Effector CD8-positive, alpha-beta T cell (primary cell): ENCODE measurements around the gene SLC25A24.
"Not testable (repeated sequence)": the region's sequence is repeated elsewhere in the genome, so short reads cannot be mapped to it uniquely, and the experiment has no call there.

Experiments
- DNase-seq: peaks from one replicate; lab custom pipeline; 2025; lab: John Stamatoyannopoulos, UW

SLC25A24 gene

GRCh38 chr1:108194051-108194450, 6.1 kb downstream of the SLC25A24 start:
- no peak for DNase-seq

DNA sequence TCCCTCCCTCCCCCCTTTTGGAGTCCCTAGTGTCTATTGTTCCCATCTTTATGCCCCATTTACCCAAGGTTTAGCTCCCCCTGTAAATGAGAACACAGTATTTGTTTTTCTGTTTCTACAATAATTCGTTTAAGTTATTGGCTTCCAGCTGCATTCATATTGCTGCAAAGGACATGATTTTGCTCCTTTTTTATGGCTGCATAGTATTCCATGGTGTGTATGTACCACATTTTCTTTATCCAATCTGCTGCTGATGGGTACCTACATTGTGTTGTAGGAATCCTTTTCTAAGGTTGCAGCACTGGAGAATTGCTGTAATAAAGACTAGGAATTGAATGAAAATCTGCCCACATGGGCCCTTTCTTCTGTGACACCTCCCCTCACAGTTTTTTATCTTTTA, 6.8 kb downstream of the SLC25A24 start:
- DNase-seq: no peak

DNA sequence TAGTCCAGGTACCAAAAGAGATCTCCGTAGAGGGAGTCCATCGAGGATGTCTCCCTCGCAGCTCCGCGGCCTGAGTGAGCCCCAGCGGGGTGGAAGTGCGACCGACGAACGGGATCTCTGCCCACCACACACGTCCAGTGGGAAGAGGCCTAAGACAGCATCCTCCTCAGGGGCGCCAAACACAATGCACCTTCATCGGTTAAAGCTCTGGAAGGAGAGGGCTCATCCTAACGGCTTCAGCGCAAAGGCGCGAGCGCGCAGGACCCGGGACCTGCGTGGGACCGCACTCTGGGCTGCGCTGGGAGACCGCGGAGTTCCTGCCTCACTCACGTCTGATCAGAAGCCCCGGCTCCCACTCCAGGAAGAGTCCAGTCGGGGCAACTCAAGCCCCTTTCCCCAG, 7.6 kb downstream of the SLC25A24 start:
- DNase-seq: no peak

GRCh38 chr1:108190686-108191416, 9.3 kb downstream of the SLC25A24 start:
- DNase-seq: no peak

GRCh38 chr1:108190001-108190634, 10.0 kb downstream of the SLC25A24 start:
- no peak for DNase-seq

GRCh38 chr1:108188801-108189200, 11.3 kb downstream of the SLC25A24 start:
- no peak for DNase-seq

- DNase-seq: no peak
Measured at GRCh38 chr1:108182959-108183700, 17.0 kb downstream of the SLC25A24 start.

GRCh38 chr1:108179018-108179417, 21.1 kb downstream of the SLC25A24 start:
- no peak for DNase-seq

GRCh38 chr1:108162409-108162808, 37.7 kb downstream of the SLC25A24 start:
- not testable (repeated sequence) for DNase-seq

GRCh38 chr1:108159951-108160350, 40.2 kb downstream of the SLC25A24 start:
- not testable (repeated sequence) for DNase-seq

- DNase-seq: no peak
Measured at GRCh38 chr1:108158893-108159453, 41.2 kb downstream of the SLC25A24 start.

GRCh38 chr1:108154314-108154713, 45.8 kb downstream of the SLC25A24 start:
- no peak for DNase-seq

- DNase-seq: no peak
Measured at GRCh38 chr1:108152782-108153222, 47.3 kb downstream of the SLC25A24 start.

GRCh38 chr1:108151548-108151947, 48.6 kb downstream of the SLC25A24 start:
- no peak for DNase-seq

DNA sequence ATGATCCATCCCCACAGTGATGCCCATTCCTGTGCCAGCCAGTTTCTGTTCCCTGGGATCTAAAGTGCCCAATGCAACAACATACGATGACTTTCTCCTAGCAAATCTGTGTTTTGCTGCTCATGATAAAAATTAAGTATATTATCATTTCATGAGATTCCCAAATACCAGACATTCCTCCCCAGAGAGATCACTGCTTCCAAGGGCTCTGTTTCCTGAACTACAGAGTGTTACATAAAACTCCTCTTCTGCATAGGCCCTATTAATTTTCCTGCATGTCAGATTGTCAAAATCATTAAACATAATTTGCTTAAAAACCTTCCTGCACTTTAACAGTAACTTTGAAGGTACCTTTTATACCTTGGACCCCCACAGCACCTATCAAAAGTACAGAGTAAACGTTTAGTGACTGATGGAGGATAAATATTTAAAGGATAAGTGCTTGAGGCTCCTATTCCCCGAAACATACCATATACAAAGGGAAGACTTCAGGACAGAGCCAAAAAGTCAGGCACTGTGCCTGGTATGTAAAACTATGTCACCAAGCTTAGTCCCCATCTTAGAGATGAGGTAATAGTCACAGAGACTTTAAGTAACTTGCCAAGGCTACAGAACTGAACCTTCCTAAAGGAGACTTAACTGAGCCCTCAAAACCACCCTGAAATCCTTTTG, 50.2 kb downstream of the SLC25A24 start:
- DNase-seq: no peak

DNA sequence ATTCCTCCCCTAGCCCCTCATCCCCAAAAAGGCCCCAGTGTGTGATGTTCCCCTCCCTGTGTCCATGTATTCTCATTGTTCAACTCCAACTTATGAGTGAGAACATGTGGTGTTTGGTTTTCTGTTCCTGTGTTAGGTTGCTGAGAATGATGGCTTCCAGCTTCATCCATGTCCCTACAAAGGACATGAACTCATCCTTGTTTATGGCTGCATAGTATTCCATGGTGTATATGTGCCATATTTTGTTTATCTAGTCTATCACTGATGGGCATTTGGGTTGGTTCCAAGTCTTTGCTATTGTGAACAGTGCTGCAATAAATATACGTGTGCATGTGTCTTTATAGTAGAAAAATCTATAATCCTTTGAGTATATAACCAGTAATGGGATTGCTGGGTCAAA, 55.6 kb downstream of the SLC25A24 start:
- DNase-seq: not testable (repeated sequence)

GRCh38 chr1:108142773-108143394, 57.3 kb downstream of the SLC25A24 start:
- DNase-seq: no peak

DNA sequence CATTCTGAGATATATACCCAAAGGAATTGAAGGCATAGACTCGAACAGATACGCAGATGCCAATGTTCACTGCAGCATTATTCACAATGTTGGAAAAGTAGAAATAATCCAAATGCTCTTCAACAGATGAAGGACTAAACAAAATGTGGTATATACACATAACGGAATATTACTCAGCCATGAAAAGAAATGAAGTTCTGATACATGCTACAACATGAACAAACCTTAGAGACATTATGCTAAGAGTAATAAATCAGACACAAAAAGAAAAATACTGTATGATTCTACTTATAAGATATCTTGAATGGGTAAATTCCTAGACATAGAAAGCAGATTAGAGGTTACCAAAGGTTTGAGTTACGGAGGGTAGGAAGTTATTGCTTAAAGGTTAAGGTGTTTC, 57.9 kb downstream of the SLC25A24 start:
- no peak for DNase-seq

DNA sequence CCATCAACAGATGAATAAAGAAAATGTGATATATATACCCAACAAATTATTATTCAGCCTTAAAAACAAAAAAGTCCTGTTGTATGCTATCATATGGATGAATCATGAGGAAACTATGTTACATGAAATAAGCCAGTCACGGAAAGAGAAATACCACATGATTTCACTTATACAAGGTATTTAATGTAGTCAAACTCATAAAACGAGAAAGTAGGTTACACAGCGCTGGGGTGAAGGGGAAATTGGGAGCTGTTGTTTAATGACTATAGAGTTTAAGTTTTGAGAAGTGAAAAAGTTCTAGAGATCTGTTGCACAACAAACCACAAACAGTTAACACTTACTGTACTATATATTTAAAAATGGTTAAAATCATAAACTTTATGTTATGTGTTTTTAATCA, 58.5 kb downstream of the SLC25A24 start:
- no peak for DNase-seq

GRCh38 chr1:108140936-108141335, 59.2 kb downstream of the SLC25A24 start:
- DNase-seq: no peak

DNA sequence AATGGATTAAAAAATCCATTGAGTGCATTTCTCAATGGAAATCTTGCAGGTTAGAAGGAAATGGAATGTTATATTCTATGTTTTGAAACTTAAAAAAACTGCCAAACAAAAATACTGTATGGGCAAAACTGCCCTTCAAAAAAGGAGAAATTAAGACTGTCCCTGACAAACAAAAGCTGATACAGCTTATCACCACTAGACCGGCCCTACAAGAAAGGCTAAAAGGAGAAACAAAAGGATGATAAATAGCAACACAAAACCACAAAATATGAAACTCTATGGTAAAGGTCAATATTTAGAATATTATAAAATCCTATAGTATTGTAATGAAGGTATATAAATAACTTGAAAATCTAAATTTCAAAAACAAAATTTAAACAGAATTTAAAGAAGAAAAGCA, 60.0 kb downstream of the SLC25A24 start:
- no peak for DNase-seq
